Skin of body (tissue), 2 donors: ENCODE measurements around the gene TUBB4B. TPM values are rescaled to one million over a fixed set of nuclear protein-coding genes. Genes with fewer than 3 reads are reported as not detected.
A peak's percentile ranks its signal among the peaks of the same experiment; 100 is the strongest.
"Not testable (repeated sequence)": the region's sequence is repeated elsewhere in the genome, so short reads cannot be mapped to it uniquely, and the experiment has no call there.

ENCODE experiments used
- DNase-seq: peaks from one replicate; lab custom pipeline; 2025; lab: John Stamatoyannopoulos, UW
- total RNA-seq: library from RNA; depleted of rRNA; stranded (reverse); fragments of >200 nt; gene quantifications from one replicate; pipeline ENCODE4 v1.2.3, GENCODE V29; 2014

Gene TUBB4B
- total RNA-seq, 1 donor from 2014 or later = 97.1 TPM

GRCh38 chr9:137251490-137252268 lies 10.6 kb downstream of the TUBB4B start:
- no peak for DNase-seq

- DNase-seq = no peak
Observed at GRCh38 chr9:137252555-137253506, 11.7 kb downstream of the TUBB4B start.

- DNase-seq = no peak
Observed at GRCh38 chr9:137253717-137254623, 12.9 kb downstream of the TUBB4B start.

- peak; percentile 82 for DNase-seq
Observed at GRCh38 chr9:137254624-137255447, 13.7 kb downstream of the TUBB4B start, which contains the start of gene NELFB. NELFB (plus strand) TSS chr9:137255327.

- DNase-seq = no peak
Observed at GRCh38 chr9:137255448-137256114, 14.5 kb downstream of the TUBB4B start.

GRCh38 chr9:137256362-137256761 lies 15.3 kb downstream of the TUBB4B start:
- DNase-seq = no peak

- DNase-seq = no peak
Observed at GRCh38 chr9:137256856-137257255, 15.8 kb downstream of the TUBB4B start.

- DNase-seq = not testable (repeated sequence)
Observed at GRCh38 chr9:137262173-137262908, 21.3 kb downstream of the TUBB4B start.

GRCh38 chr9:137262909-137263285 lies 21.8 kb downstream of the TUBB4B start:
- no peak for DNase-seq

- DNase-seq = no peak
Observed at GRCh38 chr9:137263506-137263905, 22.4 kb downstream of the TUBB4B start.

- DNase-seq = no peak
Observed at GRCh38 chr9:137264067-137264466, 23.0 kb downstream of the TUBB4B start.

- DNase-seq = no peak
Observed at GRCh38 chr9:137265496-137266161, 24.5 kb downstream of the TUBB4B start.

GRCh38 chr9:137266162-137266527 lies 25.1 kb downstream of the TUBB4B start:
- no peak for DNase-seq

GRCh38 chr9:137266585-137267453 lies 25.7 kb downstream of the TUBB4B start:
- DNase-seq = no peak

GRCh38 chr9:137267933-137268355 lies 26.9 kb downstream of the TUBB4B start:
- no peak for DNase-seq

GRCh38 chr9:137268538-137269201 lies 27.6 kb downstream of the TUBB4B start:
- DNase-seq = no peak

- no peak for DNase-seq
Observed at GRCh38 chr9:137269231-137269772, 28.2 kb downstream of the TUBB4B start.
